Activated CD4-positive, alpha-beta T cell treated with anti-CD3 and anti-CD28 coated beads, Interleukin-2, amount 10 ng/mL, durations not matched to agents 7 days and 5 days (primary cell): ENCODE results near the gene ZNF608. TPM values are rescaled to one million over a fixed set of nuclear protein-coding genes. Genes with fewer than 3 reads are reported as not detected.

ENCODE experiments used
- CTCF ChIA-PET: fragments of 350-600 bp; sonication (Branson Sonifier 250); formaldehyde crosslinking; loops from one replicate; lab custom pipeline; 2021; ENCODE audit warnings: antibody characterized with exemption; lab: Charles Lee
- POLR2A ChIA-PET: fragments of 350-600 bp; sonication (Branson Sonifier 250); formaldehyde crosslinking; loops from one replicate; lab custom pipeline; 2021; ENCODE audit warnings: antibody characterized with exemption; lab: Charles Lee
- DNase-seq: peaks from one replicate; pipeline ENCODE4 v3.0.0-alpha.2; 2020
- H3K27ac Mint-ChIP-seq: one replicate; pipeline ENCODE4 v1.8.0; 2021; ENCODE audit warnings: mild to moderate bottlenecking, moderate library complexity, mixed read lengths
- H3K27me3 Mint-ChIP-seq: one replicate; pipeline ENCODE4 v1.8.0; 2021; ENCODE audit warnings: mixed read lengths
- H3K36me3 Mint-ChIP-seq: one replicate; pipeline ENCODE4 v1.8.0; 2021; ENCODE audit warnings: low read depth, mixed read lengths
- H3K4me1 Mint-ChIP-seq: one replicate; pipeline ENCODE4 v1.8.0; 2021; ENCODE audit warnings: mixed read lengths
- H3K4me3 Mint-ChIP-seq: one replicate; pipeline ENCODE4 v1.8.0; 2021; ENCODE audit warnings: mild to moderate bottlenecking, moderate library complexity, mixed read lengths
- H3K9me3 Mint-ChIP-seq: one replicate; pipeline ENCODE4 v1.8.0; 2021; ENCODE audit warnings: mixed read lengths
- total RNA-seq, 2 experiments: library from RNA; stranded (reverse); gene quantifications; one replicate each; pipeline ENCODE4 v1.2.3, GENCODE V29; 2021

Gene ZNF608
- total RNA-seq, 2 experiments from 2014 or later = not detected

DNA sequence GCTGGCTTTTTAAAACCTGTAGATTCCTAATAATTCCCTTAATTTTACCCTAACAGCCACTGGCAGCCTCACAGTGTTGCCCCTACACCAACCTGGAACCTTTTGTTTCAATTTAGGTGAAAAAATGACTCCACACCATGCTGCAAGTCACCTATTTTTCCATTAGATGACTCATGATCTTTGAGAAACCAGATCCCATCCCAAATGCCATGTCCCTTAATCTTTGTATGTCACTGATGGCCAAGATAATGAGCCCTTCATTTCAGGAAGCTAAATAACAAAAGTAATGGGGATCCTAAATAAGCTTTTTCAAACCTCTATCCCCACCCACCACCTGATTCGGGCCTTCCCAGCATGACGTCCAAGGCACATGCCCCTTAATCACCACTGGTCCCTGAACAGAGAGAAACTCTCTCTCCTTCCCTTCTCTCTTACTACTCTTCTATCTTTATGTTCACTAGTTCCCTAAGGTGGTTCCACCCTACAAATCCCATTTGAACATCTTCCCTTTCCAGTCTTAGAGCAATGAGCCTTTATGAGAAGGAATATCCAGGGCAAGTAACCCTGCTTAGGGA, 33.6 kb downstream of the ZNF608 start:
- ChIA-PET POLR2A (no interaction called here), CTCF (no interaction called here)
- Mint-ChIP-seq H3K9me3 (no peaks in the 10 kb centered on the region), H3K36me3 (no peaks in the 10 kb centered on the region), H3K4me3 (no peak overlapping the region), H3K27ac (no peak overlapping the region), H3K27me3 (no peaks in the 10 kb centered on the region), H3K4me1 (no peaks in the 10 kb centered on the region)
- DNase-seq = no peak

DNA sequence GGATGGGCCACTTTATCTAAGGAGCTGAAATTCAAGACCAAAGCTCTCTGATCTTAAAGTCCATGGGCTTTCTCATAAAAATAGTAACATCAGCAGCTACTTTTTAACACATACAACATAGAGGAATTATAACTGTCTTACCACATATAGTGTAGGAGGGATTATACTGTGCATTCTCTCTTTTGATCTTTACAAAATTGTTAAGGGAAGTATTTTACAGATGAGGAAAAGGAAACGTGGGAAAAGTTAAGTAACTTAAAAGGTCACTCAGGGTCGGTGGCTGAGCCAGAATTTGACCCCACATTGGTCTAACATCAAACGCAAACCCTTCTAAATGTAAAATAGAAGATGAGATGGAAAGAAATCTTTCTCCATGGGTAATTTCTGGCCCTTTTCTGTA, 38.4 kb downstream of the ZNF608 start:
- ChIA-PET POLR2A (no interaction called here), CTCF (no interaction called here)
- Mint-ChIP-seq H3K27ac (no peak overlapping the region), H3K36me3 (no peaks in the 10 kb centered on the region), H3K4me3 (no peak overlapping the region), H3K4me1 (no peaks in the 10 kb centered on the region), H3K9me3 (no peaks in the 10 kb centered on the region), H3K27me3 (no peaks in the 10 kb centered on the region)
- DNase-seq = no peak

DNA sequence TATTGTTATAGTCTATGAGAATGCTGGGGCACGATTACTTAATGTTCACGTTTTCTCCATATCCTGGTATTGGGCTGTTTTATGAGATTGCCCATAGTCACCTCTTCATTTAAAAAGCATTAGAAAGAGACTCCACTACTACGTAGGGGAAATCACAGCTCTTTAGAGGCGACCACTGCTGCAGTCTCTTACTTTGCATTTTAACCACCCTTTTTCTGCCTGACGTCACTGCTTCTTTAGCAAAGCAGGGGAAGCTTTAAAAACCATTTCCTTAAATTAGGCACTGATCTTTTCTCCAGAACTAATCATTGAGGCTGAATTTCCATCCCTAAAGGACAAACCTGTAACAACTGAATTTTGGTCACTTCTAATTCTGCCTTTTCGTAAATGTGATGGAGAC, 38.9 kb downstream of the ZNF608 start:
- no peak for DNase-seq
- Mint-ChIP-seq H3K9me3 (no peaks in the 10 kb centered on the region), H3K4me3 (no peak overlapping the region), H3K27me3 (no peaks in the 10 kb centered on the region), H3K36me3 (no peaks in the 10 kb centered on the region), H3K4me1 (no peaks in the 10 kb centered on the region), H3K27ac (no peak overlapping the region)
- ChIA-PET POLR2A (no interaction called here), CTCF (no interaction called here)

DNA sequence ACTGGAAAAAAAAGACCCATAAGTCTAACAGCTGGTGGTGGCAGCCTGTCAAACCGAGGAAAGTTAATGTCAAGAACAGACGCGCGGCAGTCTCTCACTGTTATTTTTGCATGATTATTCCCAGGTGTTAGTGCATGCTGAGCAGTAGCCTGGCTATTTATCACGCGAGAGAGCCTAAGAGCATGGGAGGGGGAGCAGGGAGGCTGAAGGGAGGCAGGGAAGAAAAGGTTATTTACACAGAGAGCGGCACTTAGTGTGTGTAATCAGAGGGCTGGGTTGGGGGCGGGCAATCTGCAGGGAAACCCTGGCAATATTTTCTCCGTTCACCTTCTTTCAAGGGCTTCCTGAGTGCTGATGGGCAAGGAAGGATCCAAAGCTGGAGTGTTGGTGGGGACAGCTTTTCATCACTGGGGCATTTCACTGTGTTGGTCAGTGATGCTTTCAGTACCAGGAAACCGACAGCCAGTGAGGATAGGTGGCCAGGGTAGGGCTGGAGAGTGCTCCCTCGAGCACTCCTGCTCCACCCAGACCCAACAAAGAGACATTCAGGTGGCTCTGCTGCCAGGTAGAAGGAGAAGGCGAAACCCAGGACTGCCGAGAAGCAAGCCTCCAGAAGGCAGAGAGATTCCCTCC, 39.6 kb downstream of the ZNF608 start:
- no peak for DNase-seq
- POLR2A ChIA-PET = no interaction called here
- H3K27me3 Mint-ChIP-seq = no peaks in the 10 kb centered on the region
- CTCF ChIA-PET = no interaction called here
- no peaks in the 10 kb centered on the region for H3K4me1 Mint-ChIP-seq
- no peak overlapping the region for H3K4me3 Mint-ChIP-seq
- H3K9me3 Mint-ChIP-seq = no peaks in the 10 kb centered on the region
- no peak overlapping the region for H3K27ac Mint-ChIP-seq
- H3K36me3 Mint-ChIP-seq = no peaks in the 10 kb centered on the region

DNA sequence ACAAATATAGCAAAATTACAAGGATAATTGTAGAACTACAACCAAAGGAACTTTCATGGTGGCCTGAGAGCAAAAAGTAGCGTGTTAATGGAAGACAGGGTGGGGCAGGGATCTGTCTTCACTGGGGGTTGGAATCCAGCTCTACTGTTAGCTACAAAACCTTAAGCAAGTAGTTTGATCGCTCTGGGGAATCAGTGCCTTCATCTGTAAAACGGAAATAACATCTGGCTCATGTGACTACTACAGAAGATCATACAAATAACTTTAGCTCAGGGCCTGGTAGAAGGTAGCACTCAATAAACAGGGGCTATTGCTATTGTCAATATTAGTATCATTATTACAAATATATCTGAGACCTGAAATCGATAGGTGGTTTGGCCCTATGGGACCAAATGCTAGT, 40.4 kb downstream of the ZNF608 start:
- POLR2A ChIA-PET = no interaction called here
- no peak for DNase-seq
- Mint-ChIP-seq H3K36me3 (no peaks in the 10 kb centered on the region), H3K27me3 (no peaks in the 10 kb centered on the region), H3K27ac (no peak overlapping the region), H3K9me3 (no peaks in the 10 kb centered on the region), H3K4me1 (no peaks in the 10 kb centered on the region), H3K4me3 (no peak overlapping the region)
- CTCF ChIA-PET = no interaction called here

DNA sequence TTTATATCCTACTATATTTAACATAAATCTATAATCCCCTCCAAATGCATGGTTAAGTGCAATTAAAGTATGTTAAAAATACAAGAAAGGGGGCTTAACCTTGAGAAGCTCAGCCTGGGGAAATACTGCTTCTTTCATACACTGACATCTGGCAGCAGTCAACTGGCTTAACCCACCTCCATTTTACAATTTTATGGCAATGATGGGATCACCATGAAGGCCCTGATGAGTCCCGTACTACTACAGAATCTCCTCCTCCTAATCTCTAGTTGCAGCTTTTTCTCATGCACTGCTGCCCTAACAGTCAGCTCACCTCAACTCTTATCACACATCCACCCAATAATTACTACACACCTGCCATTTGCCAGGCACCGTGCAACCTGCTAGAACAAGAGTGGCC, 40.9 kb downstream of the ZNF608 start:
- Mint-ChIP-seq H3K4me1 (no peaks in the 10 kb centered on the region), H3K27me3 (no peaks in the 10 kb centered on the region)

DNA sequence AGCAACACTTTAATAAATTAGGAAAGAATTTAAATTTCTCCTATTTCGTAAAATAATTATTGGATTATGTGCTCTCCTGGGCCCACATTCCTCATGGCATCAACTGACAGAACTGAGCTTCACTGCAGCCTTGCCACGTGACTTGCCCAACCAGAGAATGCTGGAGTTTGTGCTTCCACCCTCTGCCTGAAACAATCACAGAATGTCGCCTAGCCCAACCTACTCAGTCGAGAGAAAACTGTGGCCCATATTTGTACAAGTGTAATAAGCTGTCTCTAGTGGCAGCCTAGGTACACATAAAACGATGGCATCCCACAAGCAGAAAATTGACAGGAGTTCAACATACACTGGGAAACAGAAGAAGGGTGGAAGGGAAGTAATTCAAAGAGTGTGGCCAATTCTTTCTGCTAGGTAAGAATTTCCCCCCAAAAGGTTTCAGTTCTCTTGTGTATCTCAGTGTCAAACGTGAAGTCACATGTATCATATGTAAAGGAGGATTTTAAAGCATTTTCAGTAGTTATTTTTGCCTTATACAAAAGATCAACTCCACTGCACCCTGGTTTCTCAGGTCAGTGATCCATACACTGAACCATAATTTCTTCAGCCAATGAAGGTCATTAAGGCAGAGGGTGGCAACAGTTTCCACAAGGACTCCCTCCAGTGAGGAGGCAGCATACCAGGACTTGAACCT, 41.7 kb downstream of the ZNF608 start:
- Mint-ChIP-seq H3K4me3 (no peak overlapping the region), H3K4me1 (no peaks in the 10 kb centered on the region), H3K27ac (no peak overlapping the region), H3K27me3 (no peaks in the 10 kb centered on the region), H3K36me3 (no peaks in the 10 kb centered on the region), H3K9me3 (no peaks in the 10 kb centered on the region)
- ChIA-PET CTCF (no interaction called here), POLR2A (no interaction called here)
- no peak for DNase-seq

More for the DNA sequence above, 40.9 kb downstream of the ZNF608 start:
- POLR2A ChIA-PET = no interaction called here
- H3K36me3 Mint-ChIP-seq = no peaks in the 10 kb centered on the region
- H3K4me3 Mint-ChIP-seq = no peak overlapping the region
- CTCF ChIA-PET = no interaction called here
- H3K9me3 Mint-ChIP-seq = no peaks in the 10 kb centered on the region
- no peak overlapping the region for H3K27ac Mint-ChIP-seq
- DNase-seq = no peak

DNA sequence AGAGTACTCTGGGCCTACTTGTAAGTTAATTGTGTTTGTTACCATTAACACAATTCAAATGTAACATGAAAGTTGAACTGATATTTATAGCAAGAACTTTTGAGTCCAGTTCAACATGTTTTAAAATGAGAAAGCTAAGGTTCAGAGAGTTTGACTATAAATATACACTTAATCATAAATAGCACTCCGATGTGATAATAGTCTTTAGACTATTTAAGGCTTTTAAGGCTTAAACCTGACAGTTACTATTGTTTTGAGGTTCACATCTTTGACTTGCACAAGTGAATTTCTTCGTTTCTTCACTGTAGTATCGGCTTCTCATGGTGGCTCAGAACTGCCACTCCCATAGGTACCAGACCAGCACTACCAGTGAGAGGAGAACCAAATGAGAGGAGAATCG, 42.4 kb downstream of the ZNF608 start:
- Mint-ChIP-seq H3K27ac (no peak overlapping the region), H3K4me3 (no peak overlapping the region), H3K36me3 (no peaks in the 10 kb centered on the region), H3K9me3 (no peaks in the 10 kb centered on the region), H3K4me1 (no peaks in the 10 kb centered on the region), H3K27me3 (no peaks in the 10 kb centered on the region)
- CTCF ChIA-PET = no interaction called here
- POLR2A ChIA-PET = no interaction called here
- no peak for DNase-seq

DNA sequence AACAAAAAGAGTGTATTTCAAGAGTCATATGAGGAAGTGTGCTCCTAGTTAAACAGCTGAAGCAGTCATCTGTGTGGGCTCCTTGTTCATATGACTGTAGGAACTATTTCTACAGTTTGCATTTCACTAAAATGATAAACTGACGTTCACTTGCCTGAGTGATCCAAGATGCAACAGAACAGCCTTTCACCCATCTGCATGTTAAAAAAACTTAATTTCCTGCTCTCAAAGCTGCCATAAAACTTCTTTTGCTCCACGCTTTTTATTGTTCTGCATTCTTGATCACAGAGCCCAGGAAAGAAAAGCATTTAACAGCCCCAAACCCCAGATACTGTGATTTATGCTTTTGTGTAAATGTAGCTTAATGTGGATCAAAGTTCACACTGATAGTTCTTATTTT, 43.9 kb downstream of the ZNF608 start:
- Mint-ChIP-seq H3K4me3 (no peak overlapping the region), H3K4me1 (no peaks in the 10 kb centered on the region), H3K36me3 (no peaks in the 10 kb centered on the region), H3K27ac (no peak overlapping the region), H3K27me3 (no peaks in the 10 kb centered on the region), H3K9me3 (no peaks in the 10 kb centered on the region)
- POLR2A ChIA-PET = no interaction called here
- no peak for DNase-seq
- CTCF ChIA-PET = no interaction called here

DNA sequence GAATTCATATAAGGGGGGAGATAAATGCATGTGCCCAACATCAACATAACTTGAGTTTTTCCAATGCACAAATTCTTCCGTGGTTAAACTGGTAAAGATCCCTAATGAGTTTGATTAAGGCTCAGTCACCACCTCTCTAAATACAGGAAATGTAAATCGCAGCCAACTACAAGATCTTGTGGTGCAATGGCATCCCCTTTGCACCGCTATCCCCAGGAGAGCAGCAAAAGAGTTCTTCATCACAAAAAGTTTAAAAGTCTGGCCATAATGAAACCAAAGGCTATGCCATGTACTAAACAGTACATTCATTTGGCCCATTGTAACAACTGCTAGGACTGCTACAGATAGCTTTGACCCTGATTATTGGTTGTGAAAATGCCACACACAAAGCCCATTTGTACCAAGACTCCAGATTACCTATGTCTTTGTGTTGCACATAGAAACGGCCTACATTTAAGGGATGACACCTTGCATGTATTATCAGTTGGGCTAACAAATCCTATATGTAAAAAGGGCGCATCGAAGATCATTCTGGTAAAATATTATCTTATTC, 44.5 kb downstream of the ZNF608 start:
- no peak overlapping the region for H3K4me3 Mint-ChIP-seq
- no peak overlapping the region for H3K27ac Mint-ChIP-seq
- POLR2A ChIA-PET = no interaction called here
- no peak for DNase-seq
- H3K36me3 Mint-ChIP-seq = no peaks in the 10 kb centered on the region
- H3K4me1 Mint-ChIP-seq = no peaks in the 10 kb centered on the region
- CTCF ChIA-PET = no interaction called here
- H3K27me3 Mint-ChIP-seq = no peaks in the 10 kb centered on the region
- H3K9me3 Mint-ChIP-seq = no peaks in the 10 kb centered on the region

DNA sequence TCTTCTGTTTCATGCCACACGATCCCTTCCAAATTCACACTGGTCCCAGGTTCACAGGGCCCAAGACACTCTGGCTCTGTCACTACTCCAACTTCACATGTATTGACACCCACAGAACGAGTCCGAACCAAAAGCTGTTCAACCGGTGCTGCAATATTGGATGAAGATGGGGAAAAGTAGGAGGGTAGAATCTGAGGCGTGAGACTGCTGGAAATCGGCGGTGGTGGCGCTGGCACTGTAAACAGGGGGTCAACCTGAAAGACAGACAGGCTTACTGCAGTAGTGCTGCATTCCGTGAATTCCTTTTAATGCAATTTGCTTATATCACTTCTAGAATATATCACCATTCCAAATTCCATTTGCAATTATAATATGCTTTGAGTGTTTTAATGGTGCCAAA, 45.4 kb downstream of the ZNF608 start:
- ChIA-PET CTCF (no interaction called here), POLR2A (no interaction called here)
- H3K27ac Mint-ChIP-seq = no peak overlapping the region
- no peaks in the 10 kb centered on the region for H3K9me3 Mint-ChIP-seq
- H3K27me3 Mint-ChIP-seq = no peaks in the 10 kb centered on the region
- no peak for DNase-seq
- no peaks in the 10 kb centered on the region for H3K4me1 Mint-ChIP-seq
- H3K36me3 Mint-ChIP-seq = no peaks in the 10 kb centered on the region
- no peak overlapping the region for H3K4me3 Mint-ChIP-seq

DNA sequence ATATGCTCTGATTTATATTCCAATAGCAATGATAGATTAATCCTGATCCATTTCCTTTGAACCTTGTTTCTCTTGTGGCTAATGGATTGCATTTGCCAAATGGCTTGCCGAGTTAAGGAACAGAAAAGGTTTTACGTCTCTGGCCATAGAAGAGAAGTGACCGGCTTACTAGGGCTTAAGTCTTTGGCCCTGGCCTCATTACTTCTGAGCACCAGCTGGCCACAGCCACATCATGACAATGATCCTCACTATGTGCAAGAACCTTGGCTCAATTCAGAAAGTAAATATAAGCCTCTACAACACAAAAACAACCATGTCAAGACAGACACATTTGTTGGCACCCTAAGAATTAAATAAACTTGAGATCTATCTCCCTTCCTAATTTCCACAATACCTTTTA, 46.1 kb downstream of the ZNF608 start:
- H3K36me3 Mint-ChIP-seq = no peaks in the 10 kb centered on the region
- H3K4me1 Mint-ChIP-seq = no peaks in the 10 kb centered on the region
- ChIA-PET POLR2A (no interaction called here), CTCF (no interaction called here)
- H3K4me3 Mint-ChIP-seq = no peak overlapping the region
- no peaks in the 10 kb centered on the region for H3K27me3 Mint-ChIP-seq
- DNase-seq = no peak
- no peaks in the 10 kb centered on the region for H3K9me3 Mint-ChIP-seq
- H3K27ac Mint-ChIP-seq = no peak overlapping the region

DNA sequence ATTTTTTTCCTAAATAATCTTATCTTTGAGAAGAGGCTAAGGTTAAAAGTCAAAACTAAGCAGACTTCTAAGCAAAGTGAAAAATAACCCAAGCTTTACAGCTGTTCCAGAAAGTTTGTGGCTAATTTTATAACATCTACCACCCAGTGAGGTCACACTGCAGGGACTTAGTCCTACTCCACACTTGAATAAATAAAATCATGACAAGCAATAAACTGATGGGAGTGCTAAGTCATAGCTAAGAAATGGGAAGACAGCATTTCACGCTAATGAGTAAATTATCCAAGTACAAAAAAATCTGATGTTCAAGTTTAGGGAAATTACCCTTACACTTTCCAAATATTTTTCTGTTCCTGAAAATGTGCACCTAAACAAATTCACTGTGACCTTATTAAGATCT, 47.7 kb downstream of the ZNF608 start:
- ChIA-PET POLR2A (no interaction called here), CTCF (no interaction called here)
- no peaks in the 10 kb centered on the region for H3K4me1 Mint-ChIP-seq
- H3K27me3 Mint-ChIP-seq = no peaks in the 10 kb centered on the region
- H3K27ac Mint-ChIP-seq = no peak overlapping the region
- DNase-seq = no peak
- no peaks in the 10 kb centered on the region for H3K36me3 Mint-ChIP-seq
- H3K4me3 Mint-ChIP-seq = no peak overlapping the region
- no peaks in the 10 kb centered on the region for H3K9me3 Mint-ChIP-seq
